H1 (cell line): ENCODE results near the gene USP24. TPM values are rescaled to one million over a fixed set of nuclear protein-coding genes. Genes with fewer than 3 reads are reported as not detected.

Source experiments
- CTCF ChIA-PET: fragments of 300-600 bp; sonication (Branson Sonifier 250); formaldehyde crosslinking; loops from one replicate; lab custom pipeline; 2021; ENCODE audit not compliant: partially characterized antibody; lab: Charles Lee
- POLR2A ChIA-PET: fragments of 300-600 bp; sonication (Branson Sonifier 250); formaldehyde crosslinking; loops from one replicate; lab custom pipeline; 2021; ENCODE audit warnings: inconsistent platforms; ENCODE audit not compliant: partially characterized antibody; lab: Charles Lee
- DNase-seq, 2 experiments: peaks; one replicate each; pipeline versions ENCODE4 v3.0.0 to v3.0.0-alpha.2; 2010 to 2022; ENCODE audit warnings: low spot score in 2 of 2, low read depth in 1 of 2, mixed read lengths in 1 of 2
- FAIRE-seq: peaks from 2 replicates; lab custom pipeline; 2011; peaks lifted over from hg19 to GRCh38; lab: Jason Lieb, UNC
- H2AFZ ChIP-seq: 2 replicates; pipeline ENCODE4 v1.8.1; 2012; ENCODE audit warnings: low read length, inconsistent platforms
- H2AK5ac ChIP-seq: 2 replicates; pipeline ENCODE4 v1.6.1; 2013; ENCODE audit warnings: low read depth, low read length
- H2BK120ac ChIP-seq: replicated peaks from 2 replicates; pipeline ENCODE3; 2013; ENCODE audit warnings: low read depth, low read length, inconsistent platforms
- H2BK12ac ChIP-seq: 2 replicates; pipeline ENCODE4 v1.6.1; 2013; ENCODE audit warnings: low read depth, low read length
- H2BK15ac ChIP-seq: 2 replicates; pipeline ENCODE4 v1.6.1; 2013; ENCODE audit warnings: low read length
- H2BK20ac ChIP-seq: 2 replicates; pipeline ENCODE4 v1.6.1; 2013; ENCODE audit warnings: low read length
- H2BK5ac ChIP-seq: 2 replicates; pipeline ENCODE4 v1.6.1; 2013; ENCODE audit warnings: low read depth, low read length
- H3K14ac ChIP-seq: 2 replicates; pipeline ENCODE4 v1.6.1; 2013; ENCODE audit warnings: inconsistent platforms; ENCODE audit not compliant: insufficient read length
- H3K18ac ChIP-seq: 2 replicates; pipeline ENCODE4 v1.6.1; 2013; ENCODE audit warnings: low read length; ENCODE audit errors: extremely low read depth
- H3K23ac ChIP-seq: 2 replicates; pipeline ENCODE4 v1.6.1; 2013; ENCODE audit warnings: inconsistent platforms; ENCODE audit not compliant: insufficient read length
- H3K23me2 ChIP-seq: 2 replicates; pipeline ENCODE4 v1.6.1; 2013; ENCODE audit warnings: low read depth, low read length
- H3K27ac ChIP-seq: 2 replicates; pipeline ENCODE4 v1.6.1; 2011; ENCODE audit warnings: low read depth, low read length, inconsistent platforms
- H3K27me3 ChIP-seq, 4 experiments: replicated peaks in 1 of 4; 1 replicate in 1 of 4; 2 replicates in 3 of 4; pipeline versions ENCODE4 v1.6.1 to v1.8.1; 2011 to 2013; ENCODE audit warnings: low read length in 3 of 4, mild to moderate bottlenecking in 3 of 4, inconsistent platforms in 2 of 4, mixed read lengths in 2 of 4, moderate library complexity in 1 of 4; ENCODE audit not compliant: control insufficient read depth in 3 of 4, insufficient read depth in 3 of 4; ENCODE audit errors: extremely low read depth in 1 of 4
- H3K36me3 ChIP-seq, 4 experiments: 2 replicates each; pipeline versions ENCODE4 v1.6.1 to v1.8.1; 2011 to 2013; ENCODE audit warnings: mild to moderate bottlenecking in 4 of 4, low read length in 3 of 4, moderate library complexity in 2 of 4, control low read depth in 1 of 4, inconsistent platforms in 1 of 4; ENCODE audit not compliant: insufficient read depth in 4 of 4, control insufficient read depth in 2 of 4
- H3K4ac ChIP-seq: replicated peaks from 2 replicates; pipeline ENCODE3; 2013; ENCODE audit warnings: low read length, low read depth, mixed read lengths, inconsistent platforms; ENCODE audit not compliant: insufficient read length
- H3K4me1 ChIP-seq, 4 experiments: replicated peaks in 1 of 4; 1 replicate in 1 of 4; 2 replicates in 3 of 4; pipeline versions ENCODE4 v1.6.1 to v1.8.1; 2011 to 2013; ENCODE audit warnings: low read length in 3 of 4, inconsistent platforms in 2 of 4, mixed read lengths in 1 of 4; ENCODE audit not compliant: insufficient read depth in 4 of 4, control insufficient read depth in 3 of 4
- H3K4me2 ChIP-seq, 2 experiments: 2 replicates each; pipeline versions ENCODE4 v1.6.1 to v1.8.1; 2011 to 2013; ENCODE audit warnings: low read depth in 2 of 2, low read length in 2 of 2, control low read depth in 1 of 2, inconsistent platforms in 1 of 2, mild to moderate bottlenecking in 1 of 2; ENCODE audit not compliant: insufficient read depth in 1 of 2
- H3K4me3 ChIP-seq, 4 experiments: fragments of 200-600, 300-600 bp in 1 of 4; sonication (generic), shearing (Covaris generic), sonication (Bioruptor Twin) in 1 of 4; 2 replicates each; pipeline versions ENCODE4 v1.5.1 to v1.8.1; 2011 to 2016; ENCODE audit warnings: low read length in 4 of 4, low read depth in 3 of 4, control low read depth in 2 of 4, inconsistent platforms in 2 of 4, mild to moderate bottlenecking in 2 of 4, mixed read lengths in 1 of 4, moderate library complexity in 1 of 4; ENCODE audit not compliant: insufficient read depth in 2 of 4; ENCODE audit errors: extremely low read depth in 1 of 4
- H3K56ac ChIP-seq: replicated peaks from 2 replicates; pipeline ENCODE3; 2013; ENCODE audit warnings: low read depth, mild to moderate bottlenecking, mixed read lengths, low read length, inconsistent platforms; ENCODE audit not compliant: insufficient read length
- H3K79me1 ChIP-seq: 2 replicates; pipeline ENCODE4 v1.6.1; 2013; ENCODE audit warnings: low read depth, low read length, control low read depth
- H3K79me2 ChIP-seq, 2 experiments: 2 replicates each; pipeline versions ENCODE4 v1.6.1 to v1.8.1; 2012 to 2013; ENCODE audit warnings: low read length in 2 of 2, mild to moderate bottlenecking in 2 of 2, inconsistent platforms in 1 of 2; ENCODE audit not compliant: insufficient read depth in 2 of 2, control insufficient read depth in 1 of 2
- H3K9ac ChIP-seq, 4 experiments: replicated peaks in 1 of 4; 1 replicate in 1 of 4; 2 replicates in 3 of 4; pipeline versions ENCODE4 v1.6.1 to v1.8.1; 2011 to 2013; ENCODE audit warnings: low read depth in 3 of 4, low read length in 3 of 4, control low read depth in 2 of 4, mild to moderate bottlenecking in 2 of 4, moderate library complexity in 2 of 4, inconsistent platforms in 1 of 4; ENCODE audit errors: extremely low read depth in 1 of 4
- H3K9me3 ChIP-seq, 2 experiments: 2 replicates each; pipeline versions ENCODE4 v1.6.1 to v1.8.1; 2012 to 2013; ENCODE audit warnings: mild to moderate bottlenecking in 2 of 2, moderate library complexity in 2 of 2, control low read depth in 1 of 2, inconsistent platforms in 1 of 2, low read depth in 1 of 2, low read length in 1 of 2, mixed read lengths in 1 of 2; ENCODE audit not compliant: insufficient read depth in 2 of 2
- H4K20me1 ChIP-seq, 2 experiments: replicated peaks in 1 of 2; 2 replicates each; pipeline versions ENCODE3 to v1.8.1; 2011 to 2013; ENCODE audit warnings: inconsistent platforms in 2 of 2, low read length in 2 of 2, mild to moderate bottlenecking in 1 of 2; ENCODE audit not compliant: insufficient read depth in 2 of 2, control insufficient read depth in 1 of 2
- H4K5ac ChIP-seq: 2 replicates; pipeline ENCODE4 v1.6.1; 2013; ENCODE audit warnings: low read length, low read depth, mixed read lengths, inconsistent platforms; ENCODE audit not compliant: insufficient read length
- H4K8ac ChIP-seq: 2 replicates; pipeline ENCODE4 v1.8.0; 2013; ENCODE audit warnings: mild to moderate bottlenecking, moderate library complexity, low read length, inconsistent platforms; ENCODE audit not compliant: insufficient read depth; ENCODE audit errors: extremely low read depth
- H4K91ac ChIP-seq: replicated peaks from 2 replicates; pipeline ENCODE3; 2013; ENCODE audit warnings: low read length, mixed read lengths, inconsistent platforms; ENCODE audit not compliant: insufficient read length
- CBX8 ChIP-seq: fragments of 300-800, 300-1000 bp; sonication (generic); IDR thresholded peaks from 2 replicates; pipeline ENCODE4 v1.7.1; 2016; ENCODE audit warnings: low read depth, low read length, borderline replicate concordance
- EGR1 ChIP-seq: IDR thresholded peaks from 2 replicates; pipeline ENCODE4 v1.6.1; 2011; ENCODE audit warnings: low read depth, low read length, borderline replicate concordance
- EP300 ChIP-seq, 2 experiments: IDR thresholded peaks; 1 replicate in 1 of 2; 2 replicates in 1 of 2; pipeline ENCODE4 v1.6.1; 2011 to 2012; ENCODE audit warnings: low read depth in 2 of 2, low read length in 2 of 2, mild to moderate bottlenecking in 2 of 2, borderline replicate concordance in 1 of 2, inconsistent platforms in 1 of 2, moderate library complexity in 1 of 2
- GABPA ChIP-seq: IDR thresholded peaks from 2 replicates; pipeline ENCODE4 v1.6.1; 2011; ENCODE audit warnings: mild to moderate bottlenecking, low read length, moderate library complexity, borderline replicate concordance; ENCODE audit not compliant: insufficient read depth
- HDAC2 ChIP-seq, 2 experiments: fragments of 300-600 bp in 1 of 2; sonication (generic) in 1 of 2; IDR thresholded peaks; 2 replicates each; pipeline ENCODE4 v1.6.1; 2011 to 2012; ENCODE audit warnings: low read depth in 2 of 2, low read length in 2 of 2, mild to moderate bottlenecking in 2 of 2, moderate library complexity in 2 of 2, borderline replicate concordance in 1 of 2, inconsistent platforms in 1 of 2
- JUND ChIP-seq: IDR thresholded peaks from 2 replicates; pipeline ENCODE4 v1.6.1; 2011; ENCODE audit warnings: mild to moderate bottlenecking, improper control_type of control experiment, low read length
- SP1 ChIP-seq: IDR thresholded peaks from 2 replicates; pipeline ENCODE4 v1.6.1; 2011; ENCODE audit warnings: low read depth, low read length
- SP4 ChIP-seq: IDR thresholded peaks from 2 replicates; pipeline ENCODE4 v1.6.1; 2012; ENCODE audit warnings: low read length, inconsistent platforms
- TAF7 ChIP-seq: optimal IDR thresholded peaks from 2 replicates; pipeline ENCODE3; 2011; ENCODE audit warnings: low read depth, mild to moderate bottlenecking, inconsistent platforms, low read length, moderate library complexity, borderline replicate concordance
- TEAD4 ChIP-seq: IDR thresholded peaks from 2 replicates; pipeline ENCODE4 v1.6.1; 2012; ENCODE audit warnings: low read depth, low read length, inconsistent platforms, mixed read lengths
- USF2 ChIP-seq: IDR thresholded peaks from 2 replicates; pipeline ENCODE4 v1.6.1; 2011; ENCODE audit warnings: low read length, improper control_type of control experiment
- WGBS, 2 experiments: shearing (Covaris generic) in 1 of 2; methylation state at CpG; one replicate each; pipeline versions ENCODE4 v1.1.6 to v1.1.7; 2013 to 2015; ENCODE audit warnings: low lambda C conversion rate in 2 of 2, mixed read lengths in 2 of 2, inconsistent platforms in 1 of 2, low coverage in 1 of 2, missing lambda C conversion rate in 1 of 2; ENCODE audit not compliant: insufficient replicate concordance in 2 of 2, insufficient coverage in 1 of 2, insufficient read length in 1 of 2; ENCODE audit errors: extremely low coverage in 1 of 2, missing lambda C conversion rate in 1 of 2; 5-methylcytosine and 5-hydroxymethylcytosine counted together
- polyA plus RNA-seq, 7 experiments: library from polyadenylated mRNA; depleted of rRNA in 3 of 7; stranded (reverse) in 5 of 7; unstranded in 2 of 7; fragments of >200 nt in 5 of 7; fragments of 200-250 nt in 2 of 7; gene quantifications; 1 replicate in 5 of 7; 2 replicates in 1 of 7; 4 replicates in 1 of 7; pipeline versions ENCODE4 v1.2.1 to v1.2.3, GENCODE V29; 2011 to 2013; ENCODE audit warnings: missing spikeins in 2 of 7, mixed read lengths in 2 of 7
- total RNA-seq: library from RNA; stranded (reverse); fragmentation: NEBNext Ultra II Directional; extraction: Animal tissue kit (Norgen Biotek cat#: 25700); gene quantifications from 2 replicates; pipeline ENCODE4 v1.2.1, GENCODE V29; 2021

Gene USP24
- total and polyA plus RNA-seq, 2 of the 8 experiments (the other 6 are each of a cell fraction or from before 2014, with no cell fraction given): 11.1 to 34.6 TPM

- Histone ChIP-seq H2AK5ac (no peak overlapping the region), H4K20me1 (peaks cover 0 to 4% of the 10 kb centered on the region in 2 experiments), H2BK20ac (no peak overlapping the region), H3K36me3 (no peaks in the 10 kb centered on the region), H2BK15ac (no peak overlapping the region), H4K8ac (no peak overlapping the region), H3K9ac (no peak overlapping the region), H3K14ac (no peak overlapping the region), H3K4me3 (no peak overlapping the region), H3K27ac (no peak overlapping the region), H3K79me1 (no peaks in the 10 kb centered on the region; the same call in 1 of the 2 replicates), H3K56ac (no peak overlapping the region), H3K4ac (no peak overlapping the region), H3K23me2 (no peaks in the 10 kb centered on the region), H4K5ac (no peak overlapping the region), H3K79me2 (peaks cover 0 to 68% of the 10 kb centered on the region in 2 experiments; a peak in 2 of 4 replicates), H3K4me2 (no peak overlapping the region), H3K27me3 (peaks cover 0 to 1% (median 0%) of the 10 kb centered on the region in 4 experiments; a peak in 1 of 7 replicates), H3K23ac (no peak overlapping the region), H2BK12ac (no peak overlapping the region), H2AFZ (no peak overlapping the region), H3K9me3 (no peaks in the 10 kb centered on the region), H2BK120ac (no peak overlapping the region), H3K18ac (no peak overlapping the region), H3K4me1 (no peaks in the 10 kb centered on the region; a peak in 2 of 7 replicates), H4K91ac (no peak overlapping the region), H2BK5ac (no peak overlapping the region)
- ChIA-PET POLR2A (no interaction called here), CTCF (interaction anchor here (0.7 kb wide), 1 partner anchor 88 kb away, joined by 3 read pairs; no protein-coding TSS in a partner anchor)
- 81% methylated on average over 1 of the region's 1 CpG; no CpG with 5 or more reads in 1 of the 2 experiments for WGBS, 2 experiments
- DNase-seq (no peak), FAIRE-seq (no peak)
- TF ChIP-seq SP1 (no peak), SP4 (no peak), USF2 (no peak), TEAD4 (no peak), HDAC2 (IDR thresholded peaks at IDR 0.05; ENCODE audit: borderline replicate concordance in 1 of 2, low read depth in 2 of 2, low read length in 2 of 2) (no peak), CBX8 (no peak), EGR1 (no peak), TAF7 (no peak), GABPA (no peak), EP300 (IDR thresholded peaks at IDR 0.05; ENCODE audit: borderline replicate concordance in 1 of 2, low read depth in 2 of 2, low read length in 2 of 2) (no peak), JUND (no peak)
Observed at GRCh38 chr1:55192093-55192492, 23.1 kb downstream of the USP24 start.
